HG03025 (cell line): ENCODE results near the gene ADSS1.
A peak's percentile ranks its signal among the peaks of the same experiment; 100 is the strongest.
"Not testable (repeated sequence)": the region's sequence is repeated elsewhere in the genome, so short reads cannot be mapped to it uniquely, and the experiment has no call there.

Experiments
- ATAC-seq: cut with Tn5 transposase; IDR thresholded peaks from one replicate; pipeline ENCODE4 v1.9.1; 2021; ENCODE audit warnings: mild to moderate bottlenecking, moderate library complexity; ENCODE audit not compliant: unreplicated experiment, low FRiP score

ADSS1 gene

GRCh38 chr14:104743461-104744380 is 19.7 kb downstream of the ADSS1 start:
- ATAC-seq: no peak

GRCh38 chr14:104744484-104744883 is 20.5 kb downstream of the ADSS1 start:
- no peak for ATAC-seq

- no peak for ATAC-seq
Observed at GRCh38 chr14:104745431-104745830, 21.4 kb downstream of the ADSS1 start.

GRCh38 chr14:104746071-104746545 is 22.1 kb downstream of the ADSS1 start:
- no peak for ATAC-seq

GRCh38 chr14:104746934-104747481 is 23.0 kb downstream of the ADSS1 start:
- ATAC-seq: no peak

- ATAC-seq: no peak
Observed at GRCh38 chr14:104747876-104748275, 23.8 kb downstream of the ADSS1 start.

GRCh38 chr14:104749111-104749649 is 25.2 kb downstream of the ADSS1 start:
- no peak for ATAC-seq

- no peak for ATAC-seq
Observed at GRCh38 chr14:104750056-104750752, 26.2 kb downstream of the ADSS1 start.

- not testable (repeated sequence) for ATAC-seq
Observed at GRCh38 chr14:104750753-104751057, 26.7 kb downstream of the ADSS1 start.

- ATAC-seq: no peak
Observed at GRCh38 chr14:104751539-104752422, 27.8 kb downstream of the ADSS1 start.

GRCh38 chr14:104752423-104752734 is 28.4 kb downstream of the ADSS1 start:
- peak; percentile 69 for ATAC-seq

GRCh38 chr14:104752735-104753527 is 28.9 kb downstream of the ADSS1 start, which contains the start of gene SIVA1:
Gene SIVA1 (plus strand): TSS chr14:104753147. CDS start chr14:104753202, 55 bp downstream.
- peak; percentile 88 for ATAC-seq

- ATAC-seq: no peak
Observed at GRCh38 chr14:104753528-104754212, 29.6 kb downstream of the ADSS1 start.

GRCh38 chr14:104754213-104754851 is 30.3 kb downstream of the ADSS1 start:
- ATAC-seq: no peak

GRCh38 chr14:104755621-104756020 is 31.6 kb downstream of the ADSS1 start:
- ATAC-seq: no peak

- no peak for ATAC-seq
Observed at GRCh38 chr14:104756477-104757237, 32.6 kb downstream of the ADSS1 start.

GRCh38 chr14:104757238-104757585 is 33.2 kb downstream of the ADSS1 start:
- no peak for ATAC-seq
